ENCODE results near the gene KLF13. TPM values are rescaled to one million over a fixed set of nuclear protein-coding genes. Genes with fewer than 3 reads are reported as not detected.

Gene KLF13
- total RNA-seq, 4 donors from 2014 or later, result 18.3 to 50.2 (median 32.9) TPM

GRCh38 chr15:31307270-31308184 lies 19.1 kb upstream of the KLF13 start:
- H3K36me3 ChIP-seq, result no peaks in the 10 kb centered on the region
- intact Hi-C loops (cut with DNase I; ENCODE audit: low total_unique reads), result no loop called here
- peaks cover 0 to 4% of the 10 kb centered on the region in 2 donors for H3K4me1 ChIP-seq
- peaks cover 0 to 4% (median 3%) of the 10 kb centered on the region in 3 donors for H3K27me3 ChIP-seq
- H3K4me3 ChIP-seq, result no peak overlapping the region
- no peak for ATAC-seq
- in situ Hi-C loops (cut with MboI; ENCODE audit: low sequenced_read_pairs in 4 of 4), result loop anchor here in 1 of 4 donors (25.0 kb wide), 1 partner anchor 130 kb away; no protein-coding TSS in a partner anchor
- no peaks in the 10 kb centered on the region for H3K9me3 ChIP-seq
- TF ChIP-seq POLR2A (IDR thresholded peaks at IDR 0.05), result no peak
- no peak for TF ChIP-seq CTCF (IDR thresholded peaks at IDR 0.05 in 4 of 5, conservative IDR thresholded peaks at IDR 0.05 in 1 of 5)
- no peak overlapping the region for H3K27ac ChIP-seq
- DNase-seq, result peak in 1 of 2 donors; percentile 4

- ATAC-seq (no peak), DNase-seq (peak in 1 of 2 donors; percentile 5)
- no peaks in the 10 kb centered on the region for H3K36me3 ChIP-seq
- H3K9me3 ChIP-seq, result peaks cover 0 to under 1% (median 0%) of the 10 kb centered on the region in 3 donors
- peaks cover 0 to 4% (median 3%) of the 10 kb centered on the region in 3 donors for H3K27me3 ChIP-seq
- no peak overlapping the region for H3K27ac ChIP-seq
- no peak overlapping the region for H3K4me3 ChIP-seq
- no peak for TF ChIP-seq CTCF (IDR thresholded peaks at IDR 0.05 in 4 of 5, conservative IDR thresholded peaks at IDR 0.05 in 1 of 5)
- TF ChIP-seq POLR2A (IDR thresholded peaks at IDR 0.05), result no peak
- in situ Hi-C loops (cut with MboI; ENCODE audit: low sequenced_read_pairs in 4 of 4) (loop anchor here in 1 of 4 donors (25.0 kb wide), 1 partner anchor 129 kb away; no protein-coding TSS in a partner anchor), intact Hi-C loops (cut with DNase I; ENCODE audit: low total_unique reads) (no loop called here)
- no peaks in the 10 kb centered on the region for H3K4me1 ChIP-seq
These were observed 18.4 kb upstream of the KLF13 start for GRCh38 chr15:31308185-31308639.

DNA sequence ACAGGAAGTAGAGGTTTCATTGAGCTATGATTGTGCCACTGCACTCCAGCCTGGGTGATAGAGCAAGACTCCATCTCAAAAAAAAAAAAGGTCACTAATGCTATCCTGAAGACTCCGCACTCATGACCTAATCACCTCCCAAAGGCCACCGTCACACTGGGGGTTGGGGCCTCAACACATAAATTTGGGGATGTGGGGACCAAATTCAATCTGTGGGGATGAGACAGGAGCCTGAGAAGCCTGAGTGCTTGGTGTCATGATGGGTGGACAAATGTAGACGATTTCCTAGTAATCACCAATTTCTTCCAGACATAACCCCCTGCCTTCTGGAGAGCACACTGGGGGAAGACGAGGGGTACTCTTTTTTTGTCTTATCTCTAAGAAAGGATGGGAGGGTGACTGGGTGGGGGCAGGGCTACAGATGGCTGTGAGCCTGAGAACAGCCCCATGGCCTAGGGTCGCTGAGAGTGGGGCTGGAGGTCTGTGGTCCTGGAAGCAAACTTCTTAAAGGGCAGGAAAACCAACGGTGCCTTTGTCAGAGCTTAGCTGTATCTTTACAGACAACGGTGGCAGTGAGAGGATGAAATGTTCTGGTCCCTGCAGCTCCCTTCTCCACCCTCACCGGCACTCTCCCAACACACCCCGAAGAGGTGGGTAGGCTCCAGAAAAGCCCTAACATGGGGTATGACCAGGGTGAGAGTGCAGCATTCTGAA lies 16.6 kb upstream of the KLF13 start:
- intact Hi-C loops (cut with DNase I; ENCODE audit: low total_unique reads), result no loop called here
- Histone ChIP-seq H3K36me3 (no peaks in the 10 kb centered on the region), H3K9me3 (peaks cover 0 to 12% (median 6%) of the 10 kb centered on the region in 3 donors), H3K27ac (no peak overlapping the region), H3K4me1 (no peaks in the 10 kb centered on the region), H3K4me3 (no peak overlapping the region), H3K27me3 (peaks cover 0 to 4% (median 3%) of the 10 kb centered on the region in 3 donors)
- no peak for ATAC-seq
- in situ Hi-C loops (cut with MboI; ENCODE audit: low sequenced_read_pairs in 4 of 4), result loop anchor here in 2 of 4 donors (10.0 to 25.0 kb wide), 2 partner anchors 127 to 175 kb away; no protein-coding TSS in a partner anchor
- DNase-seq, result no peak
- TF ChIP-seq CTCF (IDR thresholded peaks at IDR 0.05 in 4 of 5, conservative IDR thresholded peaks at IDR 0.05 in 1 of 5), result no peak
- TF ChIP-seq POLR2A (IDR thresholded peaks at IDR 0.05), result no peak

DNA sequence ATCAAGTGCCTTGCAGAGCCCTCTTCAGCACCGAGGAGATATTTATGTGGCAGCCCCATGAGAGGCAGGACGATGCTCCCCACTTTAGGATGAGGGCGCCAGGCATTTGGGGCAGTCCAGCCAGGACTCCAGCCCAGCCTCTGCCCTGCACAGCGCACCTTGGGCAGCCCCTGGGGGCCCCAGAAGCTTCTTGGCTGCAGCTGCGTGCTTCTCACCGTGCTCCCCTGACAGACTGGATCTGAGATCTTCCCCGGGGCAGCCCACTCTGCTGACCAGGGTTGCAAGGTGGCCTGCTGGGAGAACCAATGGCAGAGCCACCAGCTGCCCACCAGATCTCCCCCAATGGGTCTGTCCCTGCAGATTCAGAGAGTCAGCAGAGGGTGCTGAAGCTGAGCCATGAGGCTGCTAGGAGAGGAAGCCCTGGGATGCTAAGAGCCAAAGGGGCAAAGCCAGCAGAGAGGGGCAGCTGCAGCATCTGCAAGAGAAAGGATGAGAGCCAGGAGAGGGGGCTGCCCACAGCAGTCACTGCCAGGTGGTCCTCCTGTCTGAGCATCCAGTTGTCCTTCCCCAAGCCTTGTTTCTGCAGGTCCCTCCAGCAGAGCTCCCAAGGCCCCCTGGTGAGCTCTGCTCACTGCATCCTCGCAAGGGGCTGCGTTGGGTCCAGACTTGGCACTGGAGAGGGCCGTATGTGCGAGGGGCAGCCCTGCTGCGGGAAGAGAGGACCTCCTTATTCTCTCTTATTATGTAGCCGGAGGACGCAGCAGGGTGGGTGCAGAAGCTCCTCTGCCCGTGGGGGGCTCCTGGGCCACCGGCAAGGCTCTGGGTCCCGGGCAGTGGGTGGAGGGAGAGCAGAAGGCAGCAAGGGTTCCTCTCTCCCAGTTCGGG lies 14.7 kb upstream of the KLF13 start:
- no peak for TF ChIP-seq CTCF (IDR thresholded peaks at IDR 0.05 in 4 of 5, conservative IDR thresholded peaks at IDR 0.05 in 1 of 5)
- no peaks in the 10 kb centered on the region for H3K4me1 ChIP-seq
- no peak for ATAC-seq
- peaks cover 0 to 4% (median under 1%) of the 10 kb centered on the region in 3 donors for H3K27me3 ChIP-seq
- H3K36me3 ChIP-seq, result no peaks in the 10 kb centered on the region
- H3K9me3 ChIP-seq, result peaks cover 0 to 12% (median 6%) of the 10 kb centered on the region in 3 donors
- peak in 1 of 2 donors; percentile 4 for DNase-seq
- no peak overlapping the region for H3K27ac ChIP-seq
- no peak overlapping the region for H3K4me3 ChIP-seq
- intact Hi-C loops (cut with DNase I; ENCODE audit: low total_unique reads), result no loop called here
- in situ Hi-C loops (cut with MboI; ENCODE audit: low sequenced_read_pairs in 4 of 4), result loop anchor here in 2 of 4 donors (10.0 to 25.0 kb wide), 2 partner anchors 125 to 173 kb away; no protein-coding TSS in a partner anchor
